Measurements from ENCODE around the gene ADGRG6. TPM values are rescaled to one million over a fixed set of nuclear protein-coding genes. Genes with fewer than 3 reads are reported as not detected.

ADGRG6 gene
- total and polyA plus RNA-seq, 9 of the 15 experiments (the other 6 are each of a cell fraction or from before 2014, with no cell fraction given): under 0.01 to 0.11 (median 0.05) TPM; not detected in 5

DNA sequence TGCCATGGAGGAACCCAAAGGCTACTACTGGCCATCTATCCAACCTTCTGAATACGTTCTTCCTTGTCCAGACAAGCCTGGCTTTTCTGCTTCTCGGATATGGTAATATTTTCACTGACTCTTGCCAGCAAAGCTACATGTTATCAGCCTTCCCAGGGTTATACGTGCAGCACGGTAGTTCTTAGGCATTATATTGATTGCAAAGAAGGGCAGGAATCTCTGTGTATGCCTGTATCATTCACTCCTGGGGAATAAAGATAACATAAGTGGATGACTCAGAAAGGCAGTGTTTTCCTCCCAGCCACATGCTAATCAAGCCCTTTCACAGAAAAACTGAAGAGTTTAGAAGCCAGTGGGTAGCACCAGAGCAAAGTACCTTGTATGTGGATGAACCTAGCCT, 98.7 kb downstream of the ADGRG6 start (continued):
- TF ChIP-seq JUN (IDR thresholded peaks at IDR 0.05; ENCODE audit: borderline replicate concordance, low read depth, low read length): peak; percentile 59; the same call in 1 of the 2 replicates
- TF ChIP-seq JUN (CRISPR knock-in tag; IDR thresholded peaks at IDR 0.05; ENCODE audit: borderline replicate concordance): no peak
- TF ChIP-seq FOXA1 (IDR thresholded peaks at IDR 0.05; ENCODE audit: borderline replicate concordance): no peak
- TF ChIP-seq DDX20 (tag; IDR thresholded peaks at IDR 0.05; ENCODE audit: low read depth): no peak
- no peak for TF ChIP-seq ZBTB7A (IDR thresholded peaks at IDR 0.05; ENCODE audit: borderline replicate concordance, control insufficient read depth, low read depth, low read length)
- TF ChIP-seq, protein P1, sequence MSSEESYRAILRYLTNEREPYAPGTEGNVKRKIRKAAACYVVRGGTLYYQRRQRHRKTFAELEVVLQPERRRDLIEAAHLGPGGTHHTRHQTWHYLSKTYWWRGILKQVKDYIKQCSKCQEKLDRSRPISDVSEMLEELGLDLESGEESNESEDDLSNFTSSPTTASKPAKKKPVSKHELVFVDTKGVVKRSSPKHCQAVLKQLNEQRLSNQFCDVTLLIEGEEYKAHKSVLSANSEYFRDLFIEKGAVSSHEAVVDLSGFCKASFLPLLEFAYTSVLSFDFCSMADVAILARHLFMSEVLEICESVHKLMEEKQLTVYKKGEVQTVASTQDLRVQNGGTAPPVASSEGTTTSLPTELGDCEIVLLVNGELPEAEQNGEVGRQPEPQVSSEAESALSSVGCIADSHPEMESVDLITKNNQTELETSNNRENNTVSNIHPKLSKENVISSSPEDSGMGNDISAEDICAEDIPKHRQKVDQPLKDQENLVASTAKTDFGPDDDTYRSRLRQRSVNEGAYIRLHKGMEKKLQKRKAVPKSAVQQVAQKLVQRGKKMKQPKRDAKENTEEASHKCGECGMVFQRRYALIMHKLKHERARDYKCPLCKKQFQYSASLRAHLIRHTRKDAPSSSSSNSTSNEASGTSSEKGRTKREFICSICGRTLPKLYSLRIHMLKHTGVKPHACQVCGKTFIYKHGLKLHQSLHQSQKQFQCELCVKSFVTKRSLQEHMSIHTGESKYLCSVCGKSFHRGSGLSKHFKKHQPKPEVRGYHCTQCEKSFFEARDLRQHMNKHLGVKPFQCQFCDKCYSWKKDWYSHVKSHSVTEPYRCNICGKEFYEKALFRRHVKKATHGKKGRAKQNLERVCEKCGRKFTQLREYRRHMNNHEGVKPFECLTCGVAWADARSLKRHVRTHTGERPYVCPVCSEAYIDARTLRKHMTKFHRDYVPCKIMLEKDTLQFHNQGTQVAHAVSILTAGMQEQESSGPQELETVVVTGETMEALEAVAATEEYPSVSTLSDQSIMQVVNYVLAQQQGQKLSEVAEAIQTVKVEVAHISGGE (CRISPR knock-in tag; IDR thresholded peaks at IDR 0.05): no peak; a peak in 1 of 6 replicates
- no peak for TF ChIP-seq MBD2 (IDR thresholded peaks at IDR 0.05; ENCODE audit: borderline replicate concordance, low read depth)
- peak in 1 of 2 experiments; percentile 86; a peak in 2 of 4 replicates for TF ChIP-seq HDAC1 (IDR thresholded peaks at IDR 0.05)
- TF ChIP-seq KAT7 (CRISPR knock-in tag; IDR thresholded peaks at IDR 0.05; ENCODE audit: borderline replicate concordance): no peak
- TF ChIP-seq RAD21 (CRISPR knock-in tag; conservative IDR thresholded peaks at IDR 0.05 in 1 of 2, IDR thresholded peaks at IDR 0.05 in 1 of 2): no peak
- TF ChIP-seq NR4A1 (CRISPR knock-in tag; IDR thresholded peaks at IDR 0.05): no peak
- peak; percentile 69 for TF ChIP-seq NR4A1 (tag; IDR thresholded peaks at IDR 0.05)
- no peak for TF ChIP-seq NRF1 (conservative IDR thresholded peaks at IDR 0.05 in 1 of 2, IDR thresholded peaks at IDR 0.05 in 1 of 2)
- TF ChIP-seq POLR2AphosphoS5 (IDR thresholded peaks at IDR 0.05; ENCODE audit: control insufficient read depth, insufficient read depth, low read depth, low read length): peak; percentile 83
- TF ChIP-seq CC2D1A (IDR thresholded peaks at IDR 0.05): peak; percentile 29; the same call in 1 of the 2 replicates
- no peak for TF ChIP-seq THRAP3 (IDR thresholded peaks at IDR 0.05; ENCODE audit: borderline replicate concordance)
- no peak for TF ChIP-seq ZNF668 (CRISPR knock-in tag; IDR thresholded peaks at IDR 0.05)
- TF ChIP-seq ZNF76 (CRISPR knock-in tag; IDR thresholded peaks at IDR 0.05; ENCODE audit: borderline replicate concordance): no peak
- TF ChIP-seq NFE2 (IDR thresholded peaks at IDR 0.05; ENCODE audit: low read depth): peak; percentile 35; the same call in 1 of the 2 replicates
- TF ChIP-seq CXXC5 (CRISPR knock-in tag; IDR thresholded peaks at IDR 0.05): peak; percentile 64
- peak; percentile 59; the same call in 1 of the 2 replicates for TF ChIP-seq BHLHE40 (IDR thresholded peaks at IDR 0.05; ENCODE audit: low read length)
- peak; percentile 55; the same call in 1 of the 2 replicates for TF ChIP-seq PML (IDR thresholded peaks at IDR 0.05; ENCODE audit: low read length)
- peak; percentile 88 for TF ChIP-seq NCOR1 (IDR thresholded peaks at IDR 0.05)
- TF ChIP-seq POLR2B (IDR thresholded peaks at IDR 0.05; ENCODE audit: low read depth, partially characterized antibody): no peak
- TF ChIP-seq ZNF239 (CRISPR knock-in tag; IDR thresholded peaks at IDR 0.05): no peak
